Loucy (cell line): Measurements from ENCODE around the gene TPM1.

Experiments
- H2AFZ ChIP-seq: fragments of 200-600 bp; sonication (generic); 2 replicates; pipeline ENCODE4 v1.6.0; 2016; ENCODE audit warnings: antibody characterized with exemption, mild to moderate bottlenecking, low read length, moderate library complexity
- H3F3A ChIP-seq: fragments of 200-600 bp; 2 replicates; pipeline ENCODE4 v1.6.0; 2016; ENCODE audit warnings: antibody characterized with exemption, low read depth, mild to moderate bottlenecking
- H3K27me3 ChIP-seq: fragments of 200-600 bp; sonication (generic); 2 replicates; pipeline ENCODE4 v1.6.1; 2014; ENCODE audit warnings: low read length, mild to moderate bottlenecking; ENCODE audit not compliant: insufficient read depth, poor library complexity, severe bottlenecking
- H3K36me3 ChIP-seq: fragments of 200-600 bp; sonication (generic); 2 replicates; pipeline ENCODE4 v1.6.1; 2016; ENCODE audit warnings: low read length; ENCODE audit not compliant: insufficient read depth
- H3K4me1 ChIP-seq: fragments of 200-600 bp; sonication (generic); 2 replicates; pipeline ENCODE4 v1.5.1; 2014; ENCODE audit warnings: low read length, mild to moderate bottlenecking; ENCODE audit not compliant: insufficient read depth, poor library complexity, severe bottlenecking
- H3K4me2 ChIP-seq: fragments of 200-600 bp; sonication (generic); 2 replicates; pipeline ENCODE4 v1.6.0; 2014; ENCODE audit warnings: antibody characterized with exemption, low read length, low read depth, mild to moderate bottlenecking; ENCODE audit not compliant: poor library complexity, severe bottlenecking
- H3K4me3 ChIP-seq: fragments of 200-600 bp; sonication (generic); 2 replicates; pipeline ENCODE4 v1.5.1; 2014; ENCODE audit warnings: low read length, mild to moderate bottlenecking, mixed read lengths; ENCODE audit not compliant: poor library complexity, severe bottlenecking
- H3K79me2 ChIP-seq: fragments of 200-600 bp; sonication (generic); 2 replicates; pipeline ENCODE4 v1.6.1; 2014; ENCODE audit warnings: low read length; ENCODE audit not compliant: insufficient read depth
- H3K9ac ChIP-seq: fragments of 200-600 bp; sonication (generic); 2 replicates; pipeline ENCODE4 v1.6.0; 2014; ENCODE audit warnings: mild to moderate bottlenecking, low read depth, low read length, moderate library complexity; ENCODE audit not compliant: poor library complexity, severe bottlenecking
- H3K9me2 ChIP-seq: fragments of 200-600 bp; sonication (generic); replicated peaks from 2 replicates; pipeline ENCODE4 v1.6.1; 2016; ENCODE audit warnings: low read depth, low read length, mixed read lengths
- H3K9me3 ChIP-seq: fragments of 200-600 bp; sonication (generic); 2 replicates; pipeline ENCODE4 v1.6.1; 2014; ENCODE audit warnings: mild to moderate bottlenecking, antibody characterized with exemption, low read length, low read depth; ENCODE audit not compliant: insufficient read depth
- H4K20me1 ChIP-seq: fragments of 200-600 bp; sonication (generic); 2 replicates; pipeline ENCODE4 v1.6.0; 2014; ENCODE audit warnings: antibody characterized with exemption, low read length, mild to moderate bottlenecking; ENCODE audit not compliant: insufficient read depth, poor library complexity, severe bottlenecking
- EZH2phosphoT487 ChIP-seq: fragments of 200-600 bp; IDR thresholded peaks from 2 replicates; pipeline ENCODE4 v1.6.1; 2018; ENCODE audit warnings: antibody characterized with exemption, mild to moderate bottlenecking, moderate library complexity, borderline replicate concordance
- TF ChIP-seq, protein P1 (sequence below): fragments of 200-600 bp; sonication (generic); conservative IDR thresholded peaks from 2 replicates; pipeline ENCODE4 v1.5.1; 2014; ENCODE audit warnings: mild to moderate bottlenecking, antibody characterized with exemption, low read length

TPM1 gene

DNA sequence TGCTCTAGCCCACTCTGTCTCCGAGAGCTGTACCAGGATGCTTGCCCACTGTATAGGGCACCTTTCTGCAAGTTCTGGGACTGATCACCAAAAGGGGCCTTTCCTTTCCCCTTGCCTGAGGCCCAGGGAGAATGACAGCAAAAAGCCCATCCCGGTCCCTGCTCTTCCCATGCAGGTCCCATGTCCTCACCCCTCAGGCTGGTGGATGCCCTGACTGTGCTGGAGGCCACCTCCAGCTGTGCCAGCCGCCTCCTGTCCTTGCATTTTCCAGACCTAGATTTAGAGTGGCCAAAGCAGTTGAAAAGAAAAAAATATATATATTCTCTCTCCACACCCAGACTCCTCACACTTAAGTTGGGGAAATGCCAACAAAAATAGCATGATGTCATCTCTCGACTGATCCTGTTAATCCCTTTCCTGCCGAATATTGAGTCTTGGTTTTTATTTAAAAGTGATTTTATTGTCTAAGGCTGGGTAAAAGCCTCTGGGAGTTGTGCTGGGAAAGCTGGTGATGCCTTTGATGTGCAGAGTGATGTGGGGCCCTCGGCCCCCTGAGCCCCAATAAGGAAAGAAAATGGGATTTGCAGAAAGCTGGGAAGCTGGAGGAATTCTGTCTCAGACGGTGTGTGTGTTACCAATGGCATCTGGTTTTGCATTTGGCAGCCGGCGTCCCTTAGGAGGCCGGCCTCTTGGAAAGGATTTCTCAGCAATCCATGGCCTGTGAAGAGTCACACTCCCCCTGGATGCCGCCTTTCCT is 29.3 kb upstream of the TPM1 start:
- Histone ChIP-seq H3K9ac (no peak overlapping the region), H4K20me1 (no peaks in the 10 kb centered on the region), H3K9me3 (no peaks in the 10 kb centered on the region), H3K9me2 (no peaks in the 10 kb centered on the region), H3K27me3 (no peaks in the 10 kb centered on the region), H3K4me2 (no peak overlapping the region), H3K4me1 (peaks cover 13% of the 10 kb centered on the region), H2AFZ (no peak overlapping the region), H3K79me2 (no peaks in the 10 kb centered on the region), H3K4me3 (no peak overlapping the region), H3F3A (no peaks in the 10 kb centered on the region), H3K36me3 (no peaks in the 10 kb centered on the region)
- TF ChIP-seq, protein P1, sequence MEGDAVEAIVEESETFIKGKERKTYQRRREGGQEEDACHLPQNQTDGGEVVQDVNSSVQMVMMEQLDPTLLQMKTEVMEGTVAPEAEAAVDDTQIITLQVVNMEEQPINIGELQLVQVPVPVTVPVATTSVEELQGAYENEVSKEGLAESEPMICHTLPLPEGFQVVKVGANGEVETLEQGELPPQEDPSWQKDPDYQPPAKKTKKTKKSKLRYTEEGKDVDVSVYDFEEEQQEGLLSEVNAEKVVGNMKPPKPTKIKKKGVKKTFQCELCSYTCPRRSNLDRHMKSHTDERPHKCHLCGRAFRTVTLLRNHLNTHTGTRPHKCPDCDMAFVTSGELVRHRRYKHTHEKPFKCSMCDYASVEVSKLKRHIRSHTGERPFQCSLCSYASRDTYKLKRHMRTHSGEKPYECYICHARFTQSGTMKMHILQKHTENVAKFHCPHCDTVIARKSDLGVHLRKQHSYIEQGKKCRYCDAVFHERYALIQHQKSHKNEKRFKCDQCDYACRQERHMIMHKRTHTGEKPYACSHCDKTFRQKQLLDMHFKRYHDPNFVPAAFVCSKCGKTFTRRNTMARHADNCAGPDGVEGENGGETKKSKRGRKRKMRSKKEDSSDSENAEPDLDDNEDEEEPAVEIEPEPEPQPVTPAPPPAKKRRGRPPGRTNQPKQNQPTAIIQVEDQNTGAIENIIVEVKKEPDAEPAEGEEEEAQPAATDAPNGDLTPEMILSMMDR: no peak
- no peak for TF ChIP-seq EZH2phosphoT487

DNA sequence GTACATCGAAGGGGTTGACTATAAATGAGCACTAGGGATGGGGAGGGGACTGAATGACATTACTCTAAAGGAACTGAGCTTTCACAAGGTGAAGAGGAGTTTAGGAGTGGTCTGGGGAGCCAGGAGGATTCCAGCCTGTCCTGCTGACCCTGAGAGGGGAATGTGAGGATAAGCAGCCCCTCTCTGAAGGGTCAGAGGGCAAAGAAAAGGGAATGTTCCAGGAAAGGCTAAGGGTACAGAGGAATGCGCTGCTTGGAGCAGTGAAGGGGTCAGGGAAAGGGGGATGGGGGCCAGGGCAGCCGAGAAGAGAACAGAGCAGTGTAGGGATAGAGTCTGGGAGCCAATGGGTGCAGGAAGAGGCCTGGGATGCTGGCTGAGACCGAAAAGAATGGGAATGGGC is 28.0 kb upstream of the TPM1 start:
- Histone ChIP-seq H3K27me3 (no peaks in the 10 kb centered on the region), H3K4me1 (peaks cover 13% of the 10 kb centered on the region), H3K4me3 (no peak overlapping the region), H3K79me2 (no peaks in the 10 kb centered on the region), H3K4me2 (no peak overlapping the region), H4K20me1 (no peaks in the 10 kb centered on the region), H3K9me3 (no peaks in the 10 kb centered on the region), H2AFZ (no peak overlapping the region), H3F3A (no peaks in the 10 kb centered on the region), H3K9ac (no peak overlapping the region), H3K9me2 (no peaks in the 10 kb centered on the region), H3K36me3 (no peaks in the 10 kb centered on the region)
- TF ChIP-seq, protein P1: no peak
- no peak for TF ChIP-seq EZH2phosphoT487

DNA sequence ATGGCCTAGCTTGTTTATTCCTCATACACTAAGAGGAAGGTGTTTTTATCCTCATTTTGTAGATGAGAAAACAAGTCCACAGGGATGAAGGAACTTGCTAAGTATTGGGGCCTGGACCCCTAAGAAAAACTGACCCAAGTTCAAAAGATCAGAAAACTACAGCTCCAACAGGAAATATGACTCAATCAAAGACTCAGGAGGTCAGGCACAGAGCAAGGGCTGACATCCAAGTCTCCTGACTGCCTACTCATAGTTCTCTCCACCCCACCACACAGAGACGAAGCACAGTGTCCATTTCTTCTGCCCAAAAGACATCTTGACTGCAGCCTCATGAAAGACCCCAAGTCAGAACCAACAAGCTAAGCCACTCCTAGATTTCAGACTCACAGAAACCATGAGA is 26.9 kb upstream of the TPM1 start:
- Histone ChIP-seq H3K9me2 (no peaks in the 10 kb centered on the region), H2AFZ (peak overlapping the region; percentile 64; the same call in 1 of the 2 replicates), H3K9ac (no peak overlapping the region)

More for the DNA sequence above, 26.9 kb upstream of the TPM1 start:
- no peaks in the 10 kb centered on the region for H3F3A ChIP-seq
- H4K20me1 ChIP-seq: no peaks in the 10 kb centered on the region
- no peaks in the 10 kb centered on the region for H3K27me3 ChIP-seq
- no peaks in the 10 kb centered on the region for H3K79me2 ChIP-seq
- no peak for TF ChIP-seq EZH2phosphoT487
- TF ChIP-seq, protein P1: no peak
- H3K36me3 ChIP-seq: no peaks in the 10 kb centered on the region
- H3K4me3 ChIP-seq: no peak overlapping the region
- H3K9me3 ChIP-seq: no peaks in the 10 kb centered on the region
- peak overlapping the region; percentile 12 for H3K4me2 ChIP-seq
- H3K4me1 ChIP-seq: peaks cover 13% of the 10 kb centered on the region
